Activated CD8-positive, alpha-beta memory T cell treated with anti-CD3 and anti-CD28 coated beads, Interleukin-2, amount 50 U/mL, for 4 hours (primary cell): ENCODE data around the gene MGST3.
"Not testable (repeated sequence)": the region's sequence is repeated elsewhere in the genome, so short reads cannot be mapped to it uniquely, and the experiment has no call there.

Source experiments
- DNase-seq: peaks from one replicate; pipeline ENCODE4 v3.0.0-alpha.2; 2020

Gene MGST3

DNA sequence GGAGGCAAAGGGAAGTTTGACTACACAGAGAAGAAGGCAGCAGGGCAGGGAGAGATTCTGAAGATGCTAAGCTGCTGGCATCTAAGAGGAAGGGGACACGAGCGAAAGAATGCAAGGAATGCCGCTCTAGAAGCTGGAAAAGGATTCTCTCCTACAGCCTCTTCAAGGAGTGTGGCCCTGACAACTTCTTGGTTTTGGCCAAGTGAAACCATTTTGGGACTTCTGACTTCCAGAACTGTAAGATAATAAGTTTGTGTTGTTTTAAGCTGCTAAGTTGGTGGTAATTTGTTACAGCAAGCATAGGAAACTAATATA is 28.5 kb downstream of the MGST3 start:
- DNase-seq = no peak

DNA sequence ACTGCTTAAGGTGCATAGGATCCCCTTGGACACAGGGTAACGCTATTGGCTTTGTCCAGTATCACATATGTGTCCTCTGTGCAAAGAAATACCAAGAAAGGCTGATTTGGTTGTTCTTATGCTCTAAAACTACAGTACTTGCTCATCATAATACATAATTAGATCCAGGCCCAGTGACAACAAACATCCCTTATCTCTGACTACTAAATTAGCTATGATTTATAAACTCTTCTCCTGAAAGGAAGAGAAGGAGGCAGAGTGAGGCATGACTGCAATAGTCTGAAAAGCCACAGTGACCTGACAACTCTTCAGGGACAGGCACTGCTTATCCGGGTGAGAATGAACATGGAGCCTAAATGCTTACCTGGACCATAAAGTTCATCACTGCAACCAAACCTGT is 30.7 kb downstream of the MGST3 start:
- no peak for DNase-seq

DNA sequence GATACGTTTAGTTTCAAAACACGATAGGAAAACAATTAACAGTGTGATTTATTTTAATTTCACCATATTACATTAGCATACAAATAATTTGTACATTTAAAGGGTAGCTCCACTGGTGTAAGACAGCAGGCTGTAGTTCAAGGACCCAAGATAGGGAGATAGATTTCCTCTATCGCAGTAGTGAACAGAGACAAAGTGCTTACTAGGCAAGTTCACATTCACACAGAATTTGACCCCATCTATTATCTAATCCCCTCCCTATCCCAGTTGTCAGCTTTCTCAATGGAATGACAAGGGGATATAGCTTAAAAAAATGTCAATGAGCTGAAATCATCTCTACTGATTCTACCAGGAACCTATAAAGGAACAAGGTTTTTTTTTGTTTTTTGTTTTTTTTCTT is 31.2 kb downstream of the MGST3 start:
- no peak for DNase-seq

DNA sequence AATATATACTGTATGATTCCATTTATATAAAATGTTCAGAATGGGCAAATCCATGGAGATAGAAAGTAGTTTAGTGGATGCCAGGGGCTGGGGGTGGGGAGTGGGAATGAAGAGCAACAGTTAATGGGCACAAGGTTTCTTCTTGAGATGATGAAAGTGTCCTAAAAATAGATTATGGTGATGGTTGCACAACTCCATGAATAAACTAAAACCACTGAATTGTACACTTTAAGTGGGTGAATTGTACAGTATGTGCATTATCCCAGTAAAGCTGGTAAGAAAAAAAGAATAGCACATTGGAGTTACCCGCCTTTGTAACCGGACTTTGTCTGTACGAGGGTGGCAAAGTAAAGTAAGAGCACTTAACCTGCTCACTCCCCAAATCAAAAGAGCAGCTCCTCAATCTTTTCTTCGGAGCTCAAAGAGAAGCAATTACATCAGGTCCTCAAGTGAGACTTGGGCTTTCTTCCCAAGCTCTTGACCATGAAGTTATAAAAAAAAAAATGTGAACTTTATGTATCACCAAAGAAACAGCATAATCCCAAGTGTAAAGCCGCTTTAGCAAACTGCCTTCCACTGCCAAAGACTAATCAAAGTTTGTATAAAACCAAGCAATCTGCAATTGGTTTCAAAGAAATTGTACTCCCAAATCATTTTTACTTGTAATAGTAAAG is 35.3 kb downstream of the MGST3 start:
- no peak for DNase-seq

DNA sequence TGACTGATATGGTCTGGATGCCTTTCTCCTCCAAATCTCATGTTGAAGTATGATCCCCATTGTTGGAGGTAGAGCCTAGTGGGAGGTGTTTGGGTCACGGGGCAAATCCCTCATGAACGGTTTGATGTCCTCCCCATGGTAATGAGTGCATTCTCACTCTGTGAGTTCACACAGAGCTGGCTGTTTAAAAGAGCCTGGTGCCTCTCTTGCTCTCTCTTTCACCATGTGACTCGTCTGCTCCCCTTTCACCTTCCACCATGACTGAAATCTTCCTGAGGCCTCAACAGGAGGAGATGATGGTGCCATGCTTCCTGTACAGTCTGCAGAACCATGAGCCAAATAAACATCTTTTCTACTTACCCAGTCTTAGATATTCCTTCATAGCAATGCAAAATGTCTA is 37.1 kb downstream of the MGST3 start:
- no peak for DNase-seq

DNA sequence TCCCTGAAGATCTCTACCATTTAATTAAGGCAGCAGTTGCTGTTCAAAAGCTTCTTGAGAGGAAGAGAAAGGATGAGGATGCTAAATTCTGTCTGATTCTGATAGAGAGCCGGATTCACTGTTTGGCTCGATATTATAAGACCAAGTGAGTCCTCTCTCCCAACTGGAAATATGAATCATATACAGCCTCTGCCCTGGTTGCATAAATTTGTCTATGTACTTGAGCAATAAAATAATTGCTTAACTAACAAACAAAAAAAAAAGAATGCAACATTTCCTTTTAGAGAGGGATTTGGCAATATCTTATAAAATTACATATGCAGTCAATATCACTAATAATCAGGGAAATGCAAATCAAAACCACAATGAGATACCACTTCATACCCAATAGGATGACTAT is 40.5 kb downstream of the MGST3 start:
- DNase-seq = no peak

DNA sequence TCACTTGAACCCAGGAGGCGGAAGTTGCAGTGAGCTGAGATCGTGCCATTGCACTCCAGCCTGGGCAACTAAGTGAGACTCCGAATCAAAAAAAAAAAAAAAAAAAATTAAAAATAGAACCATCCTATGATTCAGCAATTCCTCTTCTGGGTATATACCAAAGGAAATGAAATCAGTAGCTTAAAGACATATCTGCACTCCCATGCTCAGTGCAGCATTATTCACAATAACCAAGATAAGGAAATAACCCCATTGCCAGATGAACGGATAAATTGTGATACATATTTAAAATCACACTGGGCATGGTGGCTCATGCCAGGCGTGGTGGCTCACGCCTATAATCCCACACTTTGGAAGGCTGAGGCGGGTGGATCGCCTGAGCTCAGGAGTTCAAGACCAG is 43.6 kb downstream of the MGST3 start:
- no peak for DNase-seq

DNA sequence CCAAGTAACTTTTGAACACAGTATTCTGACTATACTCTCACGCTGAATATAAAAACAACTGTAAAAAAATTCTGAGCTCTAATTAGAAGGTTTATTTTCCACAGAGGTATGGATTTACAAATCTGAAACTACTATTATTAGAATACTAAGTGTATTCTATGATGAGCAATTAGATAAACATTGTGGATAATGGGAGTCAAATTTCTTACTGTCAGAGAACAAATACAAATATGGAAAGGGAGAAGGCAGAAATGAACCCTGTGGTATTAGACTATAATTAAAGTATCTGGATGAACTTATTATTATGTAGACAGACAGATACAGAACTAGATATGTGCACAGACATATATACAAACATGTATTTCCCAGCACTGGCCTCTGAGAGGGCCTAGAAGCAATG is 44.8 kb downstream of the MGST3 start:
- no peak for DNase-seq

DNA sequence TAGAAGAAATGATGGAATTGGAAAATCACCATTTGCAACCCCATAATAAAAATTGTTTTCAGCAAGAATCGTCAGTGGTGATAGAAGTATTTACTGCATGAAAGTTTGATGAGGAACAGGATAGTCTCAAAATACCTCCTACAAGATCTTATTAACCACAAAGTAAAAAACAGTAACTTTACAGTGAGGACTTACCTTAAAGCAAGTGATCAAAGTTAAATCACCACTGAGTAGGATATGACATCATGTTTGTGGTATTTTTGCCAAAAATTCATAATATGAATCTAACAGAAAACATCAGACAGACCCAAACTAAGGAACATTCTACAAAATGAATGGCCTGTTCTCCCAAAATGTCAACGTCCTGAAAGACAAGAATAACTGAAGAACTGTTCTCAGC is 47.5 kb downstream of the MGST3 start:
- no peak for DNase-seq

DNA sequence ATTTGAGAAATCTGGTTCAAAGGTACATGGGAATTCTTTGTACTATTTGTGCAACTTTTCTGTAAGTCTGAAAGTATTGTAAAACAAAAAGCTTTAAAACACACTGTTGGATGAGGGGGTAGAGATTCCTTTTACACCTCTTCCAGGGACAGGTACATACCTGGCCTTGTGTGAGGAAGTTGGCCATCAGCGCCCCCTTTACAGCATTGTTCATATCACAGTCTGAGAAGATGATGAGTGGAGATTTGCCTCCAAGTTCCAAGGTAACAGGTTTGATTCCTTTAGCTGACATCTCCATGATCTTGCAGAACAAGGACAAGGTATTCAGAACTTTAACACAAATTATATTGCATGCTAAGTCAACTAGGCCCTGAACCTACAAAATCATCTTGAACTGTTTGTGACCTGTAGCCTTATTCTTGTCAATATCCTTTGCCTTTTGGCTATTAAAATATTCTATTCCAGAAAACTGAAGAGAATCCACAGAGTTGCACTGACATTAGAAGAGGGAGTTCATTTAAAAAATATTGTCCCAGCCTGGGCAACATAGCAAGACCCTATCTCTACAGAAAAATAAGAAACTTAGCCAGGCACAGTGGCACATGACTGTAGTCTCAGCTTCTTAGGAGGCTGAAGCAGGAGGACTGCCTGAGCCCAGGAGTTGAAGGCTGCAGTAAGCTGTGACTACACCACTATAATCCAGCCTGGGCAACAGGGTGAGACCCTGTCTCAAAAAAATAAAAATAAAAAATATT is 48.4 kb downstream of the MGST3 start:
- no peak for DNase-seq

DNA sequence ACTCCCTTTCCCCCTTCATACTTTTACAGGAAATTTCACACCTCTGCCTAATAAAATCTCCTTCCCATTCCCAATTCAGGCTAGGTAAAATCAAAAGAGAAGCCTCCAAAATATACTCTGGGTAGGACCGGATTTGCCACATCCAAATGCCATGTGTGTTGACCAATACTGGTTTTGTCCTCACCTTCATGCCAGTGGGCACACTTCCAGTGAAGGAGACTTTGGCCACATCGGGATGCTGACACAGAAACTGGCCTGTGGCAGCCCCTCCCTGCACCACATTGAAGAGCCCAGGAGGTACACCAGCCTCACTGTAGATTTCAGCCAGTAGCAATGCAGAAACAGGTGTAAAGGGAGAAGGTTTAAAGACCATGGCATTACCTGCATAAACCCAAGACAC is 49.3 kb downstream of the MGST3 start:
- DNase-seq = no peak

DNA sequence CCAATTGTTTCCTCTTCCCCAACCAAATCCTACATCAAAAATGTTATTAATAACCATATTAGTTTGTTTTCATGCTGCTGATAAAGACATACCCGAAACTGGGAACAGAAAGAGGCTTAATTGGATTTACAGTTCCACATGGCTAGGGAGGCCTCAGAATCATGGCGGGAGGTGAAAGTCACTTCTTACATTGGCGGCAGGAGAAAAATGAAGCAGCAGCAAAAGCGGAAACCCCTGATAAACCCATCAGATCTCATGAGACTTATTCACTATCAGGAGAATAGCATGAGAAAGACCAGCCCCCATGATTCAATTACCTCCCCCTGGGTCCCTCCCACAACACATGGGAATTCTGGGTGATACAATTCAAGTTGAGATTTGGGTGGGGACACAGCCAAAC is 49.7 kb downstream of the MGST3 start:
- not testable (repeated sequence) for DNase-seq

DNA sequence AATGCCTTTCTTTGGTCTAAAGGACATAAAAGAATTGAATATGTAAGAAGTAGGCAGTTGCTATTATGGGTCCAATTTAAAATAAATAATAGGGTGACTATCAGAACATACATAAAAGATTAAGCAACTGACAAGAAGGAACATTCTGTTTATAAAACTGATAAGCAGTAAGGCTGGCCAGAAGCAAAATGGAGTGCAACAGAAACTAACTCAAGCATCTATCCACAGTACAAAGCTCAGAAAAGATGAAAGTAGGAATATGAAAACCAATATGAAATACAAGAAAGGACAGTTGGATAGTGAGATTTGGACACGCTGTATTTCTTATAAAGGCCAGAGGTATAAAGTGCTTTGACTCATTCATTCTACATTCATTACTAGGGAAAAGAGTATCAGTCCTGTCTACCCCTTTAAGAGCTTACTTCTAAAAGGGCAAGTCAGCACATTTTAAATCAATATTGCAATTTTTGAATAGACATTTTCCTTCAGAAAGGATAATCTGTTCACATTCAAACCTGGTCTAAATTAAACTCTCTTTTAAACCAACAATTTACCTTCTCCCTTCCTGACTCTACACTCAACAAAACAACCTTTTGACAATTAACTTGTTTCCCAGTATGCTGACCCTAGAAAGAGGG is 52.9 kb downstream of the MGST3 start:
- no peak for DNase-seq

DNA sequence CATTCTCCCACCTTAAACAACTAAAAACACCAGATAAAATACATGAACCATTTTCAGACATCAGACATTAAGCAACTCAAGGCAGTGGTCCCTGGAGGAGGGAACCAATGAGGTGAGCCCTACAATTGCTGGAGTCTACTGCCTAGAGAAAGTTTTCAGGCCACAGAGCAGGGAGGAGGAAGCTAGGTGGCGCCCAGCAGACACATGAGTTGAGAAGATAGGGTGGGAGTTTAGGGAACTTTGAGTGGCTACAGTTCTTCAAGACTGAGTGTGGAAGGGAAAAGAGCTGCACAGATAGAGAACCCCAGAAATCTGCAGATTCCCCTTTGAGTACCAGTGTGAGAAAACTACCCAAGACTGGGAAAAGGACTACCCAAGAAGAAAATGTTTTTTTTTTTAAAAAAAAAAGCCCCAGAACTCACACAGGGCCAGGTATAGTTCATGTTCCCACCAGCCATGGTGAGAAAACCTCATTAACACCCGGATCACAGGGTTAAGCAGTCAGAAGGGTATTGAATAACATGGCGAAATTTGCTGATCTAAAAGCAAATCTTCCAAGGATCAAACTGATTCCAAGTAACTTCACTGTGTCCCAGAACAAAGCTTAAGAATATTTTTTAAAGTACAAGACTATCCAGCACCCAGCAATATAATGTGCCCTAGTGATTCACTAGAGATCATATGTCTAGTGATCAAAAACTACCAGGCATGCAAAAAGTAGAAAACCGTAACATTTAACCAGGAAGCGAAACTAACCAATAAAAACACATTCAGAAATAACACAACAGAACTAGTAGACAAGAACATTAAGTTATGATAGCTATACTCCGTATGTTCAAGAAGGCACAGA is 55.3 kb downstream of the MGST3 start:
- DNase-seq = no peak

DNA sequence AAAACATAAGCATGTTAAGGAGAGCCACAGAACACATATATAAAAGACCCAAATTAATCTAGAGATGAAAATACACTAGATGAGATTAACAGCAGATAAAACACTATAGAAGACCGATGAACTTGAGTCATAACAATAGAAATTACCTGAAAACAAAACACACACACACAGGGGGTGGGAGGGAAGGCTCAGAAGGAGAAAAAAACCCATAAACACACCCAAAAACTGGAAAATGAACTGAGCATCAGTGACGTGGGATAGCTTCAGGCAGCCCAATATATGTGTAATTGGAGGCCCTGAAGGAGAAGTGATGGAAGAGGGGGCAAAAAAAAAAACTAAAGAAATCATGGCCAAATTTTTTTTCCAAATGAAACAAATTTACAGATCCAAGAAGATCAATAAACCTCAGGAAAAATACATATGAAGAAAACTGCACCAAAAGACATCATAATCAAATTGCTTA is 56.0 kb downstream of the MGST3 start:
- DNase-seq = no peak

DNA sequence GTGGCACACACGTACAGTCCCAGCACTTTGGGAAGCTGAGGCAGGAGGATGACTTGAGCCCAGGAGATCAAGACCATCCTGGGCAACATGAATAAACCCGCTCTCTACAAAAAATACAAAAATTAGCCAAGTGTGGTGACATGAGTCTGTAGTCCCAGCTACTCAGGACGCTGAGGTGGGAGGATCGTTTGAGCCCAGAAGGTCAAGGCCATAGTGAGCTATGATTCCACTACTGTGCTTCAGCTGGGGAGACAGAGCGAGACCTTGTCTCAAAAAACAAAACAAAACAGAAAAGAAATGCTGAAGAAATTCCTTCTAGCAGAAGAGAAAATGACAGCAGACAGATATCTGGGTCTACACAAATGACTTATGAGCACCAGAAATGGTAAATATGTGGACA is 57.0 kb downstream of the MGST3 start:
- DNase-seq = no peak

DNA sequence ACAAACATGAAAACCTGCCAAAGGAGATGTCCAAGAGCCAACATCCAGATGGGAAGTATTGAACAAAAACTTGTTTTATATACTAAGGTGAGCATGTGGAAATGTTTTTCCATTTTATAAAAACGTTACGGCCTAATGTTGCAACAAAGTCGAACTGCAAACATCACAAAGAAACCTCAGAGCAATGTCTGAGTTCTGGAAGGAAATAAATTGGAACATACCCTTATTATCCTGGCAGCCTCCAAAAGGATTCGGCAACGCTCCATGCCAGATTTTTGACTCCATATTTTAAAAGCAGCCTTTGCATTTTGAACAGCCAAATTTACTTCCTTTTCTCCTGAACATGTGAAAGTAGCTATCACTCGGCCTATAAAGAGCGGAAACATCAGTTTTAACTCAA is 64.0 kb downstream of the MGST3 start:
- DNase-seq = no peak

DNA sequence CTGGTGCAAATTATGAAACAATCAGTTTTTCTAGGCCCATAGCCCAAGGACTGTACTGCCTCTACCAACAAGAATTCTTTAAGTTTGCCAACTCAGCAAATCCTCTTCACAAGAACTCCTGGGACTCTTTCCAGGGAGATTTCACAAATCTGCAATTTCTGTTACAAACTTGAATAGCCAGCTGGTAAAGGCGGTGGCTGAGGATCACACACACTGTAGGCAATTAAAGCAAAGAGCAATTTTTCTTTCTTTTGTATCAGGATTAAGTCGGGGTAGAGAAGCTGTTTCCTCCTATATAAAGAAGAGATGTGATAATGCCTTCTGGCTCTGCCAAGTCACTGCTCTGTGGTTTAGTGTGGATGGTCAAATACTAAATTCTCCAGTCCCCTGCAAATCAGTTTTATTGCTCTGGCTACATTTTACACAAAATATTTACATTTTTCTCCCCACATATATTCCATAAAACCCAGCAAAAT is 65.6 kb downstream of the MGST3 start:
- DNase-seq = no peak

DNA sequence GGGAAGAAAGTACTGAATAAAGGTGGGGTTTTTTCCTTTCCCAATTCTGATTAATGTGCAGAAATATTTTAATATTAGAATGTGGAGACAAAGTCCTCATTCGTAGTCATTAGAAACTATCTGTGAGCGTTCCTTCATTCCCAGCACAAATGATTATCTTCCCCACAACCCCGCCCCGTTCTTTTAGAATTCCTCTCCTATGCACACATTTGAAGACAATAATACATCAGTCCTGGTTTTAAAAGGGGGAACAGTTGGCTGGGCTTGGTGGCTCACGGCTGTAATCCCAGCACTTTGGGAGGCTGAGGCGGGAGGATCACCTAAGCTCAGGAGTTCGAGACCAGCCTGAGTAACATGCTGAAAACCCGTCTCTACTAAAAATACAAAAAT is 66.5 kb downstream of the MGST3 start:
- no peak for DNase-seq

DNA sequence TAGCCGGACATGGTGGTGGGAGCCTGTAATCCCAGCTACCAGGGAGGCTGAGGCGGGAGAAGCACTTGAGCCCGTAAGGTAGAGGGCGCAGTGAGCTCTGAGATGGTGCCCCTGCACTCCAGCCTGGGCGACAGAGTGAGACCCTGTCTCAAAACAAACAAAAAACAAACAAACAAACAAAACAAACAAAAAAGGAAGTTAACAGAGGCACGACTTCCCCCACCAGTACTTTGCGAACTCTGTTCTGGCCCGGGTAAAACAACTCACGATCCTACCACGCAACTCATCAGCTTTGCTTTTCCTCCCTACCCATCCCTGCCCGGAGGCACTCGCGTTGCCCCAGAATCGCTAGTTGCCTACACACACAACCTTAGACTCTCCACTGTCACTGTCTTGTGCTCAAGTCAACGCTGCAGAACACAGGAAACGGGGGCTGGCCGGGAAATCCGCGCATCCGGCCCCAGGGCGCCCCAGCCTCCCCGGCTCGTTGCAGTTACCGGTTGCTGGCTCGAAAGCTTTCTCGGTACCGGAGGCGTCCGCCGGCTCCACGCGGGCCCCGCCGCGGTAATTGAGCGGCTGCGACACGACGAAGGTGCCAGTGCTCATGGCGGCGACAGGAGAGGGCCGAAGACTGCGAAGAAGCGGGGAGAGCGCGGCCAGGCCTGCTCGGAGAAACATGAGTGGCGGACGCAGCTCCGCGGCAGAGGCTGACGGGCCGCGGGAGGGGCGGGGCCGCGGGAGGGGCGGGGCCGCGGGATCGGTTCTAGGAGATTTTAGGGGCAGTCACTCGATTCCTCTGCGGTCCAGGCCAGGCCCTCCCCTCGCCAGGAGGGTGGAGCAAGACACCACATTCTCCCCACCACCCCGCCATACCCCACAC is 67.1 kb downstream of the MGST3 start, which contains the start of gene ALDH9A1:
Gene ALDH9A1 (minus strand): TSS at position 682 of the 880 bp plus-strand sequence. CDS start 4 bp downstream, at position 678.
- peak; percentile 82 for DNase-seq

DNA sequence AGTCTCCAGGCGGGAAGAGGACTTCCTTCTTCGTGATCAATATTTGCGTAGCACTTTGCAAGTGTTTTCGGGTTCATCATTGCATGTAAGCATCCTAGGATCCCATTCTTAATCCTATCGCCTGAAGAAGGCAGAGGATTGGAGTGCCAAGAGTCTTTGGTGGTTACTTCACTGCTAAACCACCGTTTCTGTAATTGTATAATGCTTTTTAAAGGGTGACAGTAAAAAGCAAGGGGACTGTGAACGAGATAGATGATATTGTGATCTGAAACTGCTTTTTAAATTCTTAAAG is 67.7 kb downstream of the MGST3 start:
- DNase-seq = no peak

DNA sequence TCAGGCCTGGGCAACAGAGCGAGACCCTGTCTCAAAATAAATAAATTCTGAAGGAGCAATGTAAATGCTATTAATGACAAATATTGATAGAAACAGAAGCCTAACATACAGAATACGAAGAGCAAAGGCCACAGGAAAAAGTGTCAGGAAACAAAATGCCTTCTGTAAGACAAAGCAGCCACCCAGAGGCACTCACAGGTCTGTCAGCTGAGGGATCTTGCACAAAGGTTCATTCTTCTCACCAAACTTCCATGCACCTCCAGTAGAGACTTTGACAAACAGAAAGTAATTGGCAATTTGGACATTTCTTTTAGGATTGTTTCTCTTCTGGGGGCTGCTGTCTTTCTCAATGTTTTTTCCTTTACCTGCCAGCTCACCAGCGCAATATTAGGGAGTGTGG is 68.5 kb downstream of the MGST3 start:
- no peak for DNase-seq
